ENCODE measurements around the gene FRS3. TPM values are rescaled to one million over a fixed set of nuclear protein-coding genes. Genes with fewer than 3 reads are reported as not detected.
A peak's percentile ranks its signal among the peaks of the same experiment; 100 is the strongest.

FRS3 gene
- total RNA-seq, 1 experiment from 2014 or later: 3.0 TPM

DNA sequence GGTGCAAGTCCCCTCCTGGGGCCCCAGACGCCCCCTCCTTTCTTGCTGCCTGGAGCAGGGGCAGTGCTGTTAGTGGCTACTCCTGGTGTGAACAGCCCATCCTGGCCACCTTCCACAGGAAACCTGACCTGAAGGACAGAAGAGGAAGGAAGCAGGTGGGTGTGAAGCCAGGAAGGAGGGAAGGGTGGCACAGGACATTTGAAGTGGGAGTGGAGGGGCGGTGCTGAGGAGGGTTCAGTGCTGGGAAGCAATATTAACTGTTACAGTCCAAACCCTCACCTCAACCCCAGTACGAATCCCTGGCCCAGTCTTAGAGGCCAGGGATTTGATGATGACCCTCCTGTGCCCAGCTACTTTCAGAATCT lies 1.6 kb upstream of the FRS3 start:
- Histone ChIP-seq H3K4me3 (ENCODE audit: low read depth in 2 of 2, low read length in 2 of 2) (peak overlapping the region; percentile 68 to 73; a peak in 3 of 4 replicates), H3K9me3 (ENCODE audit: control insufficient read depth, insufficient read depth, low read depth, low read length) (no peaks in the 10 kb centered on the region), H3K27ac (ENCODE audit: low read length) (no peak overlapping the region), H3K4me1 (ENCODE audit: control insufficient read depth, insufficient read depth, low read length) (peaks cover 8% of the 10 kb centered on the region), H3K27me3 (ENCODE audit: control insufficient read depth, insufficient read depth, low read length) (no peaks in the 10 kb centered on the region), H3K36me3 (ENCODE audit: control insufficient read depth, insufficient read depth, low read length) (no peaks in the 10 kb centered on the region; the same call in 1 of the 2 replicates)
- ChIA-PET CTCF (interaction anchor here (0.6 kb wide), 1 partner anchor 1454 kb away, joined by 6 read pairs; no protein-coding TSS in a partner anchor), POLR2A (interaction anchor here (0.5 to 0.6 kb wide), 2 partner anchors 211 to 247 kb away, joined by 3 to 6 read pairs; no protein-coding TSS in a partner anchor)
- DNase-seq (ENCODE audit: low read depth, low spot score) (no peak), ATAC-seq (no peak)
- TF ChIP-seq TCF7L2 (IDR thresholded peaks at IDR 0.05; ENCODE audit: low read depth, low read length) (no peak), POLR2AphosphoS5 (IDR thresholded peaks at IDR 0.05; ENCODE audit: low read depth, low read length) (no peak), SIN3A (IDR thresholded peaks at IDR 0.05; ENCODE audit: borderline replicate concordance, insufficient read depth, low read depth, low read length) (no peak)
- TF ChIP-seq, protein P1, sequence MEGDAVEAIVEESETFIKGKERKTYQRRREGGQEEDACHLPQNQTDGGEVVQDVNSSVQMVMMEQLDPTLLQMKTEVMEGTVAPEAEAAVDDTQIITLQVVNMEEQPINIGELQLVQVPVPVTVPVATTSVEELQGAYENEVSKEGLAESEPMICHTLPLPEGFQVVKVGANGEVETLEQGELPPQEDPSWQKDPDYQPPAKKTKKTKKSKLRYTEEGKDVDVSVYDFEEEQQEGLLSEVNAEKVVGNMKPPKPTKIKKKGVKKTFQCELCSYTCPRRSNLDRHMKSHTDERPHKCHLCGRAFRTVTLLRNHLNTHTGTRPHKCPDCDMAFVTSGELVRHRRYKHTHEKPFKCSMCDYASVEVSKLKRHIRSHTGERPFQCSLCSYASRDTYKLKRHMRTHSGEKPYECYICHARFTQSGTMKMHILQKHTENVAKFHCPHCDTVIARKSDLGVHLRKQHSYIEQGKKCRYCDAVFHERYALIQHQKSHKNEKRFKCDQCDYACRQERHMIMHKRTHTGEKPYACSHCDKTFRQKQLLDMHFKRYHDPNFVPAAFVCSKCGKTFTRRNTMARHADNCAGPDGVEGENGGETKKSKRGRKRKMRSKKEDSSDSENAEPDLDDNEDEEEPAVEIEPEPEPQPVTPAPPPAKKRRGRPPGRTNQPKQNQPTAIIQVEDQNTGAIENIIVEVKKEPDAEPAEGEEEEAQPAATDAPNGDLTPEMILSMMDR (IDR thresholded peaks at IDR 0.05): no peak
- TF ChIP-seq, protein P2, sequence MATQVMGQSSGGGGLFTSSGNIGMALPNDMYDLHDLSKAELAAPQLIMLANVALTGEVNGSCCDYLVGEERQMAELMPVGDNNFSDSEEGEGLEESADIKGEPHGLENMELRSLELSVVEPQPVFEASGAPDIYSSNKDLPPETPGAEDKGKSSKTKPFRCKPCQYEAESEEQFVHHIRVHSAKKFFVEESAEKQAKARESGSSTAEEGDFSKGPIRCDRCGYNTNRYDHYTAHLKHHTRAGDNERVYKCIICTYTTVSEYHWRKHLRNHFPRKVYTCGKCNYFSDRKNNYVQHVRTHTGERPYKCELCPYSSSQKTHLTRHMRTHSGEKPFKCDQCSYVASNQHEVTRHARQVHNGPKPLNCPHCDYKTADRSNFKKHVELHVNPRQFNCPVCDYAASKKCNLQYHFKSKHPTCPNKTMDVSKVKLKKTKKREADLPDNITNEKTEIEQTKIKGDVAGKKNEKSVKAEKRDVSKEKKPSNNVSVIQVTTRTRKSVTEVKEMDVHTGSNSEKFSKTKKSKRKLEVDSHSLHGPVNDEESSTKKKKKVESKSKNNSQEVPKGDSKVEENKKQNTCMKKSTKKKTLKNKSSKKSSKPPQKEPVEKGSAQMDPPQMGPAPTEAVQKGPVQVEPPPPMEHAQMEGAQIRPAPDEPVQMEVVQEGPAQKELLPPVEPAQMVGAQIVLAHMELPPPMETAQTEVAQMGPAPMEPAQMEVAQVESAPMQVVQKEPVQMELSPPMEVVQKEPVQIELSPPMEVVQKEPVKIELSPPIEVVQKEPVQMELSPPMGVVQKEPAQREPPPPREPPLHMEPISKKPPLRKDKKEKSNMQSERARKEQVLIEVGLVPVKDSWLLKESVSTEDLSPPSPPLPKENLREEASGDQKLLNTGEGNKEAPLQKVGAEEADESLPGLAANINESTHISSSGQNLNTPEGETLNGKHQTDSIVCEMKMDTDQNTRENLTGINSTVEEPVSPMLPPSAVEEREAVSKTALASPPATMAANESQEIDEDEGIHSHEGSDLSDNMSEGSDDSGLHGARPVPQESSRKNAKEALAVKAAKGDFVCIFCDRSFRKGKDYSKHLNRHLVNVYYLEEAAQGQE (IDR thresholded peaks at IDR 0.05; ENCODE audit: insufficient read depth in 1 of 2, low read depth in 2 of 2, low read length in 1 of 2): no peak
- in situ Hi-C loops (cut with HindIII; ENCODE audit: low pct_unique_long_range_greater_than_20kb, low sequenced_read_pairs): no loop called here
- intact Hi-C loops (cut with micrococcal nuclease; ENCODE audit: unreplicated experiment): loop anchor here (5.0 to 10.0 kb wide), 2 partner anchors 47 to 261 kb away; partner anchors contain the start of gene TFEB
- BruUV-seq (replicated peaks): no TSS peak

DNA sequence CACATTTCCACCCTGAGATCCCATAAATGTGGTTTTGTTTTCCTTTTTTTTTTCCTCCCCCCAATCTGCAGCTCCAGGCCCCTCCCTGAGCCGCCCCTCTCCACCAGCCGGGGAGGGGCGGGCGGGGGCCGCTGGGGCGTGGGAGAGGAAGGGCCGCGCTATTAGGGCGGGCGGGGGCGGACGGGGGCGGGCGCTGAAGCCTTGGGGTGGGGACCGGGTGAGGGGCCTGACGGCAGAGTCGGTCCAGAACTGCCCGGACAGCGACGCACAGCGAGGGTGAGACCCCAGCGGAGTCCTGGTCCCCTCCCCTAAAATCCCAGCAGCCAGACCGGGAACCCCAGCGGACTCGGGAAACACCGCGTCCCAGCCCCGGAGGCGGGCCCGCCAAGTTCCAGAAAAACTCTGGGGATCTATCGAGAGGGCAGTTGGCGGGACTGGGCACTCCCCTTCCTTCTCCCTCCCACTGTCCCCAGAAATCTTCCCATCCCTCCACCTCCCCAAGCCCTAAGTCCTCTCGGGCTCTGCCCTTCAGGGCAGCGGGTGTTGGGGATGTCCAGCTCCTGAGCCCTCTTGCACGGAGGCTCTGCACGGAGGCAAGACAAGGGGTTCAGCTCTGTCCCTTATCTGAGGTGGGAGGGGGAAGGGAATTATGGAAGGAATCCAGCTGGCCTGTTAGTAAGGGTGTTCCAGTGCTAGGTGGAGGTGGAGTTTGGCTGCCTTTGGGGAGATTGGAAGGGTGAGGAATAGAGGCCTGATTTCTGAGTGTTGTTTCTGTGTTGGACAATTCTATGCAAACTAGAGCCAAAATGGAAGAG lies 1.1 kb upstream of the FRS3 start, which contains the start of gene PRICKLE4:
Gene PRICKLE4 (plus strand): TSS at position 232 of the 815 bp plus-strand sequence. CDS start 2,692 bp downstream, outside the sequence.
- H3K9me3 ChIP-seq (ENCODE audit: control insufficient read depth, insufficient read depth, low read depth, low read length): no peaks in the 10 kb centered on the region
- intact Hi-C loops (cut with micrococcal nuclease; ENCODE audit: unreplicated experiment) (loop anchor here (5.0 to 10.0 kb wide), 2 partner anchors 46 to 262 kb away; partner anchors contain the start of gene TFEB), in situ Hi-C loops (cut with HindIII; ENCODE audit: low pct_unique_long_range_greater_than_20kb, low sequenced_read_pairs) (no loop called here)
- BruUV-seq (replicated peaks): no TSS peak
- DNase-seq (ENCODE audit: low read depth, low spot score) (no peak), ATAC-seq (peak; percentile 44)
- H3K36me3 ChIP-seq (ENCODE audit: control insufficient read depth, insufficient read depth, low read length): no peaks in the 10 kb centered on the region
- TF ChIP-seq, protein P2 (IDR thresholded peaks at IDR 0.05; ENCODE audit: insufficient read depth in 1 of 2, low read depth in 2 of 2, low read length in 1 of 2): no peak
- TF ChIP-seq TCF7L2 (IDR thresholded peaks at IDR 0.05; ENCODE audit: low read depth, low read length) (no peak), SIN3A (IDR thresholded peaks at IDR 0.05; ENCODE audit: borderline replicate concordance, insufficient read depth, low read depth, low read length) (no peak), POLR2AphosphoS5 (IDR thresholded peaks at IDR 0.05; ENCODE audit: low read depth, low read length) (no peak)
- TF ChIP-seq, protein P1 (IDR thresholded peaks at IDR 0.05): no peak
- H3K27ac ChIP-seq (ENCODE audit: low read length): peak within 1 kb of the TSS; percentile 57
- peaks cover 5% of the 10 kb centered on the region for H3K4me1 ChIP-seq (ENCODE audit: control insufficient read depth, insufficient read depth, low read length)
- peak within 1 kb of the TSS; percentile 68 to 73 for H3K4me3 ChIP-seq (ENCODE audit: low read depth in 2 of 2, low read length in 2 of 2)
- ChIA-PET POLR2A (interaction anchor here (0.6 kb wide), 1 partner anchor 248 kb away, joined by 3 read pairs; no protein-coding TSS in a partner anchor), CTCF (no interaction called here)
- no peaks in the 10 kb centered on the region for H3K27me3 ChIP-seq (ENCODE audit: control insufficient read depth, insufficient read depth, low read length)
